ENCODE measurements around the gene ADGRF4.

- TF ChIP-seq, protein P1, sequence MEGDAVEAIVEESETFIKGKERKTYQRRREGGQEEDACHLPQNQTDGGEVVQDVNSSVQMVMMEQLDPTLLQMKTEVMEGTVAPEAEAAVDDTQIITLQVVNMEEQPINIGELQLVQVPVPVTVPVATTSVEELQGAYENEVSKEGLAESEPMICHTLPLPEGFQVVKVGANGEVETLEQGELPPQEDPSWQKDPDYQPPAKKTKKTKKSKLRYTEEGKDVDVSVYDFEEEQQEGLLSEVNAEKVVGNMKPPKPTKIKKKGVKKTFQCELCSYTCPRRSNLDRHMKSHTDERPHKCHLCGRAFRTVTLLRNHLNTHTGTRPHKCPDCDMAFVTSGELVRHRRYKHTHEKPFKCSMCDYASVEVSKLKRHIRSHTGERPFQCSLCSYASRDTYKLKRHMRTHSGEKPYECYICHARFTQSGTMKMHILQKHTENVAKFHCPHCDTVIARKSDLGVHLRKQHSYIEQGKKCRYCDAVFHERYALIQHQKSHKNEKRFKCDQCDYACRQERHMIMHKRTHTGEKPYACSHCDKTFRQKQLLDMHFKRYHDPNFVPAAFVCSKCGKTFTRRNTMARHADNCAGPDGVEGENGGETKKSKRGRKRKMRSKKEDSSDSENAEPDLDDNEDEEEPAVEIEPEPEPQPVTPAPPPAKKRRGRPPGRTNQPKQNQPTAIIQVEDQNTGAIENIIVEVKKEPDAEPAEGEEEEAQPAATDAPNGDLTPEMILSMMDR (IDR thresholded peaks at IDR 0.05) = no peak
- no peak for TF ChIP-seq ZFX (IDR thresholded peaks at IDR 0.05; ENCODE audit: borderline replicate concordance)
Observed at GRCh38 chr6:47767102-47767501, 68.7 kb downstream of the ADGRF4 start.

Data from 22Rv1 (cell line).